K562 (cell line): ENCODE results near the gene GET4. TPM values are rescaled to one million over a fixed set of nuclear protein-coding genes. Genes with fewer than 3 reads are reported as not detected.

ENCODE experiments used
- DLX4 ChIP-seq: fragments of 250-450 bp; sonication (Bioruptor Pico); IDR thresholded peaks from 2 replicates; pipeline ENCODE4 v1.6.1; 2021; ENCODE audit warnings: mild to moderate bottlenecking
- E2F3 ChIP-seq: fragments of 250-450 bp; sonication (Bioruptor Pico); IDR thresholded peaks from 2 replicates; pipeline ENCODE4 v1.4.0; 2020; ENCODE audit warnings: mild to moderate bottlenecking
- EGR1 ChIP-seq: fragments of 450-650 bp; conservative IDR thresholded peaks from 2 replicates; pipeline ENCODE4 v1.6.1; 2017; ENCODE audit warnings: mild to moderate bottlenecking
- ELF4 ChIP-seq: fragments of 450-650 bp; formaldehyde crosslinking; IDR thresholded peaks from 2 replicates; pipeline ENCODE4 v1.4.0; 2022; ENCODE audit warnings: missing genetic modification characterization
- ETV1 ChIP-seq: fragments of 450-650 bp; conservative IDR thresholded peaks from 2 replicates; pipeline ENCODE4 v1.6.1; 2016; ENCODE audit warnings: missing genetic modification characterization, control low read depth, low read depth, missing compliant biosample characterization
- GATAD2A ChIP-seq: fragments of 450-650 bp; IDR thresholded peaks from 2 replicates; pipeline ENCODE4 v1.6.1; 2017
- RBM22 ChIP-seq: fragments of 200-400 bp; formaldehyde crosslinking; IDR thresholded peaks from 2 replicates; pipeline ENCODE4 v1.6.1; 2018; ENCODE audit warnings: low read length, low read depth; ENCODE audit not compliant: poor library complexity, severe bottlenecking
- SAFB ChIP-seq: fragments of 200-400 bp; formaldehyde crosslinking; IDR thresholded peaks from 2 replicates; pipeline ENCODE4 v1.6.1; 2017; ENCODE audit warnings: low read depth, low read length, borderline replicate concordance
- SIN3A ChIP-seq, 2 experiments: fragments of 150-350 bp in 1 of 2; IDR thresholded peaks; 2 replicates each; pipeline ENCODE4 v1.6.1; 2011 to 2016; ENCODE audit warnings: borderline replicate concordance in 2 of 2, low read depth in 2 of 2, low read length in 2 of 2, mild to moderate bottlenecking in 2 of 2, moderate library complexity in 2 of 2; ENCODE audit not compliant: control insufficient read depth in 1 of 2
- SNIP1 ChIP-seq: fragments of 450-650 bp; IDR thresholded peaks from 2 replicates; pipeline ENCODE4 v1.7.1; 2017; ENCODE audit warnings: low read depth, mild to moderate bottlenecking
- SP2 ChIP-seq: IDR thresholded peaks from 2 replicates; pipeline ENCODE4 v1.6.1; 2011; ENCODE audit warnings: mild to moderate bottlenecking, low read depth, low read length, moderate library complexity; ENCODE audit not compliant: poor library complexity, severe bottlenecking; ENCODE audit errors: extremely low read depth
- TCF3 ChIP-seq: sonication (generic); formaldehyde crosslinking; IDR thresholded peaks from 2 replicates; pipeline ENCODE4 v1.4.0; 2020; ENCODE audit warnings: mild to moderate bottlenecking, missing genetic modification reagents
- UBTF ChIP-seq, 2 experiments: IDR thresholded peaks; 2 replicates each; pipeline ENCODE4 v1.6.1; 2012; ENCODE audit warnings: improper control_type of control experiment in 2 of 2, low read depth in 2 of 2, low read length in 2 of 2, borderline replicate concordance in 1 of 2
- ZNF263 ChIP-seq: sonication (generic); formaldehyde crosslinking; IDR thresholded peaks from 2 replicates; pipeline ENCODE4 v1.8.0; 2022; ENCODE audit warnings: mild to moderate bottlenecking, missing genetic modification reagents, borderline replicate concordance
- ZNF407 ChIP-seq: fragments of 450-650 bp; IDR thresholded peaks from 2 replicates; pipeline ENCODE4 v1.6.1; 2016; ENCODE audit warnings: low read depth
- ZNF444 ChIP-seq: fragments of 250-450 bp; sonication (Bioruptor Pico); IDR thresholded peaks from 2 replicates; pipeline ENCODE4 v1.4.0; 2020; ENCODE audit warnings: mild to moderate bottlenecking, moderate library complexity
- polyA plus RNA-seq, 8 experiments: library from polyadenylated mRNA; depleted of rRNA in 4 of 8; stranded (reverse) in 5 of 8; unstranded in 3 of 8; fragments of >200 nt; fragmentation: Nextera tagmentation in 2 of 8; fragmentation: Illumina TruSeq in 1 of 8; extraction: Ambion mirVana in 2 of 8; extraction: Trizol in 1 of 8; gene quantifications; 2 replicates each; pipeline versions ENCODE4 v1.2.1 to v1.2.3, GENCODE V29; 2011 to 2014; ENCODE audit warnings: inconsistent platforms in 1 of 8, missing spikeins in 1 of 8
- total RNA-seq, 7 experiments: library from RNA; depleted of rRNA in 6 of 7; stranded (reverse); fragments of >200 nt in 6 of 7; fragmentation: Illumina TruSeq in 2 of 7; extraction: Trizol in 2 of 7; gene quantifications; 2 replicates each; pipeline versions ENCODE4 v1.2.1 to v1.2.3, GENCODE V29; 2011 to 2021; ENCODE audit warnings: low replicate concordance in 1 of 7

GET4 gene
- total and polyA plus RNA-seq, 9 of the 15 experiments (the other 6 are each of a cell fraction or from before 2014, with no cell fraction given): 0.99 to 122 (median 40.4) TPM

GRCh38 chr7:877312-878232 is 1.2 kb downstream of the GET4 start (continued):
- TF ChIP-seq ZNF407: peak; percentile 32; the same call in 1 of the 2 replicates
- TF ChIP-seq ZNF444 (CRISPR knock-in tag): no peak
- TF ChIP-seq UBTF (IDR thresholded peaks at IDR 0.05; ENCODE audit: borderline replicate concordance in 1 of 2, low read depth in 2 of 2, low read length in 2 of 2): peak in 1 of 2 experiments; percentile 70; a peak in 1 of 4 replicates
- no peak for TF ChIP-seq SNIP1
- TF ChIP-seq DLX4 (CRISPR knock-in tag): no peak
- peak; percentile 54 for TF ChIP-seq ETV1 (tag)
- TF ChIP-seq ZNF263 (CRISPR knock-in tag): no peak
- TF ChIP-seq SP2: no peak
- TF ChIP-seq SIN3A (IDR thresholded peaks at IDR 0.05; ENCODE audit: borderline replicate concordance in 2 of 2, control insufficient read depth in 1 of 2, low read depth in 2 of 2, low read length in 2 of 2): no peak; a peak in 1 of 4 replicates
- TF ChIP-seq ELF4 (CRISPR knock-in tag): no peak
- TF ChIP-seq EGR1: 0 out of 2 replicates have a peak, but pooled peaks have one; percentile 19
- TF ChIP-seq TCF3: peak; percentile 38
- TF ChIP-seq GATAD2A: no peak
- TF ChIP-seq RBM22: no peak
- TF ChIP-seq E2F3 (CRISPR knock-in tag): no peak
- TF ChIP-seq SAFB: no peak
